ENCODE measurements around the gene SCAF4. TPM values are rescaled to one million over a fixed set of nuclear protein-coding genes. Genes with fewer than 3 reads are reported as not detected.

Gene SCAF4
- total and polyA plus RNA-seq, 2 donors (not counting 3 experiments of a cell fraction or from before 2014, with no cell fraction given) = 12.2 to 41.2 TPM

- Histone ChIP-seq H3K27ac (ENCODE audit: insufficient read depth, low read depth, low read length) (no peak overlapping the region), H3K36me3 (ENCODE audit: control insufficient read depth in 2 of 2, extremely low read depth in 1 of 2, insufficient read depth in 2 of 2, low read length in 2 of 2) (peaks cover 5 to 30% of the 10 kb centered on the region in 2 experiments), H3K4me3 (replicated peaks in 1 of 3; ENCODE audit: insufficient read depth in 1 of 3, low read depth in 1 of 3, low read length in 3 of 3) (no peak overlapping the region), H2AFZ (ENCODE audit: low read depth, low read length) (no peak overlapping the region), H3K27me3 (ENCODE audit: control insufficient read depth in 2 of 2, insufficient read depth in 2 of 2, low read length in 2 of 2) (no peaks in the 10 kb centered on the region), H3K4me2 (ENCODE audit: insufficient read depth, low read length) (no peak overlapping the region), H3K79me2 (ENCODE audit: control insufficient read depth, insufficient read depth, low read length) (peaks cover 23% of the 10 kb centered on the region), H3K9me3 (replicated peaks; ENCODE audit: control insufficient read depth, insufficient read depth, low read length) (no peaks in the 10 kb centered on the region), H3K9me1 (replicated peaks; ENCODE audit: control insufficient read depth, extremely low read depth, insufficient read depth, low read length) (no peaks in the 10 kb centered on the region), H4K20me1 (replicated peaks; ENCODE audit: control insufficient read depth, extremely low read depth, insufficient read depth, low read length) (no peaks in the 10 kb centered on the region), H3K9ac (replicated peaks; ENCODE audit: extremely low read depth, insufficient read depth, low read length) (no peak overlapping the region), H3K4me1 (ENCODE audit: control insufficient read depth, extremely low read depth, insufficient read depth, low read length) (no peaks in the 10 kb centered on the region)
- intact Hi-C loops (cut with micrococcal nuclease) = no loop called here
- TF ChIP-seq EZH2 (IDR thresholded peaks at IDR 0.05; ENCODE audit: borderline replicate concordance, low read depth, low read length, severe bottlenecking) (no peak), FOS (IDR thresholded peaks at IDR 0.05; ENCODE audit: borderline replicate concordance, insufficient read depth, low read length) (no peak), MYC (IDR thresholded peaks at IDR 0.05; ENCODE audit: low read depth, low read length) (no peak), POLR2A (IDR thresholded peaks at IDR 0.05; ENCODE audit: low read depth, low read length) (no peak), JUN (IDR thresholded peaks at IDR 0.05; ENCODE audit: borderline replicate concordance, insufficient read depth, insufficient read length, low read depth) (no peak), GATA2 (IDR thresholded peaks at IDR 0.05; ENCODE audit: insufficient read depth, insufficient read length, low read depth, low read length) (no peak), POLR2AphosphoS5 (IDR thresholded peaks at IDR 0.05; ENCODE audit: insufficient read depth, low read depth, low read length) (no peak)
- TF ChIP-seq, protein P1, sequence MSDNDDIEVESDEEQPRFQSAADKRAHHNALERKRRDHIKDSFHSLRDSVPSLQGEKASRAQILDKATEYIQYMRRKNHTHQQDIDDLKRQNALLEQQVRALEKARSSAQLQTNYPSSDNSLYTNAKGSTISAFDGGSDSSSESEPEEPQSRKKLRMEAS (IDR thresholded peaks at IDR 0.05; ENCODE audit: insufficient read depth, insufficient read length) = no peak
- TF ChIP-seq, protein P2, sequence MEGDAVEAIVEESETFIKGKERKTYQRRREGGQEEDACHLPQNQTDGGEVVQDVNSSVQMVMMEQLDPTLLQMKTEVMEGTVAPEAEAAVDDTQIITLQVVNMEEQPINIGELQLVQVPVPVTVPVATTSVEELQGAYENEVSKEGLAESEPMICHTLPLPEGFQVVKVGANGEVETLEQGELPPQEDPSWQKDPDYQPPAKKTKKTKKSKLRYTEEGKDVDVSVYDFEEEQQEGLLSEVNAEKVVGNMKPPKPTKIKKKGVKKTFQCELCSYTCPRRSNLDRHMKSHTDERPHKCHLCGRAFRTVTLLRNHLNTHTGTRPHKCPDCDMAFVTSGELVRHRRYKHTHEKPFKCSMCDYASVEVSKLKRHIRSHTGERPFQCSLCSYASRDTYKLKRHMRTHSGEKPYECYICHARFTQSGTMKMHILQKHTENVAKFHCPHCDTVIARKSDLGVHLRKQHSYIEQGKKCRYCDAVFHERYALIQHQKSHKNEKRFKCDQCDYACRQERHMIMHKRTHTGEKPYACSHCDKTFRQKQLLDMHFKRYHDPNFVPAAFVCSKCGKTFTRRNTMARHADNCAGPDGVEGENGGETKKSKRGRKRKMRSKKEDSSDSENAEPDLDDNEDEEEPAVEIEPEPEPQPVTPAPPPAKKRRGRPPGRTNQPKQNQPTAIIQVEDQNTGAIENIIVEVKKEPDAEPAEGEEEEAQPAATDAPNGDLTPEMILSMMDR (IDR thresholded peaks at IDR 0.05; ENCODE audit: extremely low read depth in 1 of 2, insufficient read depth in 1 of 2, low read depth in 1 of 2, low read length in 2 of 2) = no peak
- dilution Hi-C loops (cut with MboI; ENCODE audit: extremely low pct_ligation_motif_present, low sequenced_read_pairs) = no loop called here
- FAIRE-seq (no peak), DNase-seq (ENCODE audit: low read depth, low spot score) (no peak)
- ChIA-PET POLR2A (no interaction called here), CTCF (interaction anchor here (0.6 kb wide), 1 partner anchor 11 kb away, joined by 3 read pairs; no protein-coding TSS in a partner anchor)
- no TSS peak for BruUV-seq (replicated peaks)
These were observed 31.9 kb downstream of the SCAF4 start for GRCh38 chr21:31700040-31700439.

All from endothelial cell of umbilical vein (primary cell).